Prostate gland (tissue), 2 donors: ENCODE measurements around the gene GON4L. TPM values are rescaled to one million over a fixed set of nuclear protein-coding genes. Genes with fewer than 3 reads are reported as not detected.

Experiments used
- DNase-seq: peaks from one replicate; pipeline ENCODE4 v3.0.0-alpha.2; 2019; ENCODE audit warnings: low spot score
- H3K27ac ChIP-seq, 2 donors: fragments of 200-600 bp; sonication (generic); 2 replicates each; pipeline ENCODE4 v1.5.1; 2017 to 2019
- H3K27me3 ChIP-seq: fragments of 200-600 bp; sonication (generic); replicated peaks from 2 replicates; pipeline ENCODE4 v1.5.1; 2019; ENCODE audit not compliant: insufficient read depth
- H3K36me3 ChIP-seq, 2 donors: fragments of 200-600 bp; sonication (generic); 1 replicate in 1 of 2; 2 replicates in 1 of 2; pipeline versions ENCODE4 v1.5.1 to v1.8.1; 2017 to 2019
- H3K4me1 ChIP-seq: fragments of 200-600 bp; sonication (generic); replicated peaks from 2 replicates; pipeline ENCODE4 v1.5.1; 2019
- H3K4me3 ChIP-seq, 2 donors: fragments of 200-600 bp; sonication (generic); 2 replicates each; pipeline ENCODE4 v1.5.1; 2017 to 2019
- H3K9me3 ChIP-seq: fragments of 200-600 bp; sonication (generic); 2 replicates; pipeline ENCODE4 v1.5.1; 2017
- CTCF ChIP-seq, 4 experiments: fragments of 200-600 bp in 2 of 4; fragments of 450-650 bp in 2 of 4; sonication (generic) in 2 of 4; IDR thresholded peaks; 1 replicate in 3 of 4; 2 replicates in 1 of 4; pipeline ENCODE4 v1.5.1; 2016 to 2019; ENCODE audit warnings: antibody characterized with exemption in 4 of 4, mild to moderate bottlenecking in 2 of 4, moderate library complexity in 2 of 4
- POLR2A ChIP-seq: fragments of 450-650 bp; IDR thresholded peaks from one replicate; pipeline ENCODE4 v1.6.1; 2016; ENCODE audit warnings: antibody characterized with exemption, mild to moderate bottlenecking
- POLR2AphosphoS5 ChIP-seq: sonication (generic); formaldehyde crosslinking; IDR thresholded peaks from one replicate; pipeline ENCODE4 v1.6.1; 2017; ENCODE audit warnings: antibody characterized with exemption
- WGBS: methylation state at CpG from one replicate; pipeline ENCODE4 v1.1.5; 2018; 5-methylcytosine and 5-hydroxymethylcytosine counted together
- intact Hi-C: fragments of 100-400 bp; cut with DNase I; formaldehyde crosslinking; loops from one replicate; pipeline ENCODE4 v1.14.2; 2022
- total RNA-seq, 2 donors: library from RNA; depleted of rRNA; stranded (reverse); fragments of >200 nt; gene quantifications; one replicate each; pipeline ENCODE4 v1.1.0, GENCODE V29; 2016

The GON4L gene
- total RNA-seq, 2 donors from 2014 or later = 24.9 to 57.4 TPM

GRCh38 chr1:155861896-155862295, 4.9 kb upstream of the GON4L start:
- TF ChIP-seq POLR2AphosphoS5 (no peak), POLR2A (no peak), CTCF (IDR thresholded peaks at IDR 0.05) (no peak)
- no peaks in the 10 kb centered on the region for H3K9me3 ChIP-seq
- H3K27ac ChIP-seq = no peak overlapping the region
- H3K36me3 ChIP-seq = no peaks in the 10 kb centered on the region
- intact Hi-C loops = no loop called here
- no peaks in the 10 kb centered on the region for H3K4me1 ChIP-seq
- no peak overlapping the region for H3K4me3 ChIP-seq
- no peak for DNase-seq
- 88% methylated on average over 2 of the region's 2 CpGs for WGBS
- no peaks in the 10 kb centered on the region for H3K27me3 ChIP-seq

GRCh38 chr1:155860970-155861510, 4.0 kb upstream of the GON4L start:
- DNase-seq = no peak
- TF ChIP-seq POLR2A = no peak
- no peak for TF ChIP-seq POLR2AphosphoS5
- no peak for TF ChIP-seq CTCF (IDR thresholded peaks at IDR 0.05)
- Histone ChIP-seq H3K9me3 (no peaks in the 10 kb centered on the region), H3K27me3 (no peaks in the 10 kb centered on the region), H3K4me1 (no peaks in the 10 kb centered on the region), H3K36me3 (no peaks in the 10 kb centered on the region), H3K27ac (peak overlapping the region; percentile 23 to 85), H3K4me3 (no peak overlapping the region)
- intact Hi-C loops = no loop called here
- WGBS = 71% methylated on average over 2 of the region's 2 CpGs

- no peaks in the 10 kb centered on the region for H3K4me1 ChIP-seq
- no peaks in the 10 kb centered on the region for H3K27me3 ChIP-seq
- intact Hi-C loops = loop anchor here (5.0 kb wide), 1 partner anchor 52 kb away; the partner anchor contains the start of gene RIT1
- H3K4me3 ChIP-seq = peak overlapping the region in 1 of 2 donors; percentile 31
- DNase-seq = no peak
- no peaks in the 10 kb centered on the region for H3K9me3 ChIP-seq
- 4% methylated on average over 35 of the region's 35 CpGs for WGBS
- H3K36me3 ChIP-seq = no peaks in the 10 kb centered on the region
- TF ChIP-seq POLR2A (no peak), CTCF (IDR thresholded peaks at IDR 0.05) (no peak), POLR2AphosphoS5 (no peak)
- peak overlapping the region; percentile 23 to 85 for H3K27ac ChIP-seq
These were observed 3.2 kb upstream of the GON4L start for GRCh38 chr1:155859881-155860871.

GRCh38 chr1:155859234-155859829, 2.3 kb upstream of the GON4L start, which contains the start of gene SYT11:
SYT11 (plus strand) TSS chr1:155859567; CDS start chr1:155859762, 195 bp downstream.
- TF ChIP-seq POLR2AphosphoS5 (peak; percentile 96), CTCF (IDR thresholded peaks at IDR 0.05) (peak in 1 of 4 experiments; percentile 33), POLR2A (no peak)
- H3K27ac ChIP-seq = peak within 1 kb of the TSS; percentile 79 to 85
- 0% methylated on average over 32 of the region's 33 CpGs for WGBS
- H3K9me3 ChIP-seq = no peaks in the 10 kb centered on the region
- peak; percentile 91 for DNase-seq
- H3K4me3 ChIP-seq = peak within 1 kb of the TSS; percentile 27 to 31
- intact Hi-C loops = loop anchor here (5.0 kb wide), 1 partner anchor 53 kb away; the partner anchor contains the start of gene RIT1
- H3K4me1 ChIP-seq = no peaks in the 10 kb centered on the region
- no peaks in the 10 kb centered on the region for H3K36me3 ChIP-seq
- H3K27me3 ChIP-seq = no peaks in the 10 kb centered on the region
